ENCODE results near the gene SLAIN2.
"Not testable (repeated sequence)": the region's sequence is repeated elsewhere in the genome, so short reads cannot be mapped to it uniquely, and the experiment has no call there.

SLAIN2 gene

DNA sequence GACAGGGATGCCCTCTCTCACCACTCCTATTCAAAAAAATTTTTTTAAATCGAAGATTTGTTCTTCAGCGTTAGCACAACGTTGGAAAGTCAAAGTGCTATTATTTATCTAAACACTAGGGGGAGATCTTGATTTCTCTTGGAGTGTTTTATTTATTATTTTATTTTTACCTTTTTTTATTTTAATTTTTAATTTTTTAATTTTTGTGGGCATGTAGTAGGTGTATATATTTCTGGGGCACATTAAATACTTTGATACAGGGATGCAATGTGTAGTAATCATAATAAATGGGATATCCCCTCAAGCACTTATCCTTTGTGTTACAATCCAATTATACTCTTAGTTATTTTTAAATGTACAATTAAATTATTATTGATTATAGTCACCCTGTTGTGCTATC is 104.4 kb downstream of the SLAIN2 start:
- no peak for DNase-seq

DNA sequence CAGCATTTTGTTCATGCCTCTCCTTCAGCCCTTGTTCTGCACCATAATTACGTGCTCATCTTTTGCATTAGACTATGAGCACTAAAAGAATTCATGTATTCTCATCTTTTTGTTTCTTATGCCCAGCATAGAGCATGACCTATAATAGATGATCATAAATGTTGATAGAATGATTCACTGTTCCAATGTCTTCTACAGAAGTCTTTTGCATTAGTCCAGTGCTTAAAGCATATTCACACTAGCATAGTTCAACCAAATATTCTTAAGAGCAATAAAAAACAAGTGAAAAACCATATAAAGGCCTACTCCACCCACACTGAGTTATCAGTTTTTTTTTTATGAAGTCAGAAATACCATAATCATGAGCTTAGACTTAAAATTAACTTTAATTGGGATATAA is 105.3 kb downstream of the SLAIN2 start:
- DNase-seq, result no peak

DNA sequence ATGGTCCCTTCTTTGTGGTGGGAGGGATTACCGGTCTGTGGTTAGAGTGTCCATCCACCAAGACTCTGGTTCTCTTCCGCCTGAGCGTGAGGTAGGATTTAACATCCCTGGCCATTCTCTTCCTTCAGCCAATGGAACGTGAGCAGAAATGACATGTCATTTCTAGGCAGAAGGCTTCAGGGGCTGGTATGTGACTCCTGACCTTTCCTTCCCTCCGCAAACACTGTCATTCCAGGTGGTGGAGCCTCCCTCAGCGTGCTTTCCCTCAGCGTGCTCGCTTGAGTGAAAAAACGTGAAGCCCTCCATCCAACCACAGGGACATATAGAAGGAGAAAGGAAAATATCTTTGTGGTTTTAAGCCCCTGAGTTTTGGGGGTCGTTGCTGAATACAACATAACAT is 107.8 kb downstream of the SLAIN2 start:
- no peak for DNase-seq

DNA sequence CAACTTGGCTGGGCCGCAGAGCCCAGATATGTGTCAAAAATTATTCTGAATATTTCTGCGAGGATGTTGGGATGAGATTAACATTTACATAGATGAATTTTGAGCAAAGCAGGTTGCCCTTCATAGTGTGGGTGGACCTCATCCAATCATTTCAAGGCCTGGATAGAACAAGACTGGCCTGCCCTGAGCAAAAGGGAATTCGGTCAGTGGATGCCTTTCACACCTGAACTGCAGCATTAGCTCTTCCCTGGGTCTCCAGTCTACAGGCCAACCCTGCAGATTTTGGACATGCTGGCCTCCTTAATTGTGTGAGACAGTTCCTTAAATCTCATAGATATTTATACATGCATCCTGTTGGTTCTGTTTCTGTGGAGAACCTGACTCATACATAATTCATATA is 109.4 kb downstream of the SLAIN2 start:
- DNase-seq, result no peak

DNA sequence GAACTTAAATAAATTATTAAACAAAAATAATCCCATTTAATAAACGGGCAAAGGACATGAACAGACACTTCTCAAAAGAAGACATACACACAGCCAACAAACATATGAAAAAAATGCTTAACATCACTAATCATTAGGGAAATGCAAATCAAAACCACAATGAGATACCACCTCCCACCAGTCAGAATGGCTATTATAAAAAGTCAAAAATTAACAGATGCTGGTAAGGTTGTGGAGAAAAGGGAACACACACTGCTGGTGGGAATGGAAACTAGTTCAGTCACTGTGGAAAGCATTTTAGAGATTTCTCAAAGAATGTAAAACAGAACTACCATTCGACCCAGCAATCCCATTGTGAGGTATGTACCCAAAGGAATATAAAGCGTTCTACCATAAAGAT is 110.3 kb downstream of the SLAIN2 start:
- DNase-seq, result not testable (repeated sequence)

DNA sequence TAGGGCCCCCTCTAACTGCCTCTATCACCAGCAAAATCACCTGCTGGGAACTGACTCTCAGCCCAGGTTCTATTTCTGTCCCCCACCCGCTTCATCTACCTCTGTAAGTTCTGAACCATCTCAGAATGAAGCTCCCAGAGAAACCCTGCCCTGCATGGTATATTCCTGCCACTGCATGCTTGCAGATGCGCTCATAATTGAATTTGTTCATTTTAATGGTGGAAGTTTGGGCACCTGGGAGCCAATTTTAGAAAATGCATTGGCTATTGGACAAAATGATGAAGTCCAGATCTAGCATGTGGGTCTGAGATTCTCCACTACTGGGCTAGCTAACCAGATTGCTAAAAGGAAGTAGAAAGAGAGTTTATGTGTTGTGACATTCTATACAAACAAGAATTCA is 113.3 kb downstream of the SLAIN2 start:
- no peak for DNase-seq

DNA sequence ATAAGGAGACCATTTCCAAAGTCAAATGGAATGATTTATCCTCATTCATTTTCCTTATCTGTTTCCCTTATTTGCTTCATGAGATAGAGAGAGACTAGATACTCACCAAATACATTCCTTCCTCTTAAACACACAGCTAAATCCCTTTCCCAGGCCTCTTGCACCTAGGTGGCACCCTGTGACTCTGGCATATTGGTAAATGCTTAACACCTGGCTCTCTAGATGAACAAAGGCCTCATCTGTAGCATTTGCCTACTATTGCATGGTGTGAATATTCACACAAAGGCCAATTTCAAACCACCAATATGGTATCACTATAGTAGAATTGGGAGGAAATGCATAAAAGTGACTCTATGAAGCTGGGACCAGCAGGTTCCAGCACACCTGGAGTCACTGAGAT is 119.7 kb downstream of the SLAIN2 start:
- no peak for DNase-seq

DNA sequence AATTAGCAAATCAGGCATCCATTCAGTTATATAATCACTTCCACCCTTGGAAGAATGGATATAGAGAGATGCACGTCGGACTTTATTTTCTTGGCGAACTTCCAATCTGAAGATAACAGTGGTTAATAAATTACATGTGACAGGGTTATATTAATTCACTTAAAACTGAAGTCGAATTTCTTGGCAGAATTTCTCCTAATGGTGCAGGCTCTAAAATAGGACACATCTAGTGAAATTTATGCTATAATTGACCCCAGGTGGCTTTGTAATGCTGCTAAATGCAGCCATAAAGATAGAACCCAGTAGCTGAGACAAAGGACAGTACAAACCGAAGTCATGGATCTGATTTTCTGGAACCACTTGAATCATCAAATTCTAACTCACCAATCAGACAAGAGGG is 121.0 kb downstream of the SLAIN2 start:
- DNase-seq, result no peak

DNA sequence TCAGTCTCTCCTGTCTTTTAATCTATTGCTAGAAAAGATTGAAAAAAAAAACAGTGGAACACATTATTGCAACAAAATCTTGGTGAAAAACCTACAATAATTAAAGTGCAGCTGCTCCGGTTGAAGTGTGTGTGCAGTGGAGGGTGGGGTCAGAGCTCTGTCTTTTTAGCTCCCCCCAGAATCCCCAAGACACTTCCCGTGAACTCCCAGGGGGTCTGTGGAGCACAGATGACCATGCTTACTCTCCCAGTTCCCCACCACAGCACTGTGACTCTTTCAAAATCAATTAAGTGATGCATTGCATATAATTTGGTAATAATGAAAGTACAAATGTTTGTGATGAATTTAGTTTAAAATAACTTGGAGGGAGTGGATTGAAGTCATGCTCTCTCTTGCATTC is 126.1 kb downstream of the SLAIN2 start:
- no peak for DNase-seq

DNA sequence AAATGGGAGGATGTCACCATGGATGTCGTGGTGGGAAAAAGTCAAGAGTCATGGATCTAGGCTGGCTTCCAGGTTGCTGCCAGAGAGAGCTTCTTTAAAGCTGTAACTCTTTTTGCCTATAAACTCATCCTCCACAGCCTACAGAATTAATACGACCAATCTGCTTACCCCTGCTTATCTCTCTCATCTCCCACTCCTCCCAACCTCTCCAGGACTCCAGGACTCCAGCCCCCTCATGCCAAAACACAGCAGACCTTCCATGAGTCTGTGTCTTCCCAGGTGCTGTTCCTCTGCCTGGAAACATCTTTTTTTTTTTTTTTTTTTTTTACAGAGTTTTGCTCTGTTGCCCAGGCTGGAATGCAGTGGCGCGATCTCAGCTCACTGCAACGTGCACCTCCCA is 126.6 kb downstream of the SLAIN2 start:
- DNase-seq, result no peak

DNA sequence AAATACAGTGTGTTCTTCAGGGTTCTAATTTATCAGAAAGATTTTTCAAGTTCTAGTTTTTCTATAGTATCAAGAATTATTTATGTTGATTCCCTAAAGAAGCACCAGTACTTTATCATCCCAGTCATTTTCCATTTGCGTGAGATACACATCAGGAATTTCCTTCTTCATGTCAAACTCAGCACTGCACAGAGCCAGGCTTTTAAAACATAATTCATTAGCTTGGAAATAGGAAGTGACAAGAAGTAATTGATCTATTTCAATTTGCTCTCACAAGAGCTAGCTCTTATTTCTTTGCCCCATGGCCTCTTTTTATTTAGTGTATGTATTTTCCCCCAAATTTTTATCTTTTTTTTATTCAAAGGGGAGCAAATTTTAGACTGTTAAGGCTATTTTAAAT is 128.8 kb downstream of the SLAIN2 start:
- no peak for DNase-seq

DNA sequence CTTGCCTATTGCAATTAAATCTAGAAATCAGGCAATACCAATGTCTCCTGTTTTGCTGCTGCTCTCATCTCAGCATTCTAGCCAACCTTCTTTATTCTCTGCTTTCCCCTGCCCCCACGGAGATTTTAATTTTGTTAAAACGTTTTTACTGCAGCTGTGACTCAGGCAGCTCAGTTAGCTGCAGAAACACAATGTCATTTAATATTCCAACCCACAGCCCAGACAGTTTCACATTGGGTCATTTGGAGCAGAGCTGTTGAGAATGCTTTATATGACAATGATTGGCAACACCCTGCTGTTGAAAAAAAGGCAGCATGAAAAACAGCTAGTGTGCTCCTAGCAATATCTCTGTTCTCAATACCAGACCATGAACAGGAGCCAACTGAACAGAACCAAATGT is 129.2 kb downstream of the SLAIN2 start:
- no peak for DNase-seq

DNA sequence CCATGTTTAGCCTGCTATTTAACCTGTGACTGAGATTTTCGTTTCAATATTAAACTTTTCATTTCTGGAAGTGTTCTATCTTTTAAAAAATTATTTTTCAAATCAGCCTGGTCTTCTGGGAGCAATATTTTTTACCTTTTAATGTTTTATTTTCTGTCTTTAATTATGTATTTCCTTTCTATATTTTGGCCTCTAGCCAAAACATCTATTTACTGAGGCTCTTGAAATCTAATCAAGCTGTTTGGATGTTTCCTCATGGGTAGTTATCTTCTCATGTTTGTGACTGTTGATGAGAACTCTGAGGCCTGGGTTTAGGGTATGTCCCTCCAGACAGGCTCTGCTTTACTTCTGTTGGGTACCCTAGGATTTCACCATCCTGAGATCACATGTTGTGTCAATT is 131.5 kb downstream of the SLAIN2 start:
- DNase-seq, result no peak

DNA sequence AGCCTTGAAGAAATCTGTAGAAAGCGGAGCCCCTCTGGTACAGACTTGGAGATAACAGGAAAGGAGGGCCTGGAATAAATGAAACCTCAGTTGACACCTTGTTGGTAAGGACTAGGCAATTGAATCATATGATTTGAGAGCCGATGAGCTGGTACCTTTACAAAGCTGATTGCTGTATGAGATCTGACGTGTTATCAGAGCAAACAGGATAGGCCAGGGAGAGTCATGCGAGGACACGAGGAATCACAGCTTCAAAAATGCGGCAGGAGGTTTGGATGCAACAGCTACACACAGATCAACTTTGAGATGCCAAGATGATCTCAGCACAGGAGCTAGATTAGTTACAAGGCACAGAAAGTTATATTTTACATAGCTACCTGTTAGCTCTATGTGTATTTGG is 134.4 kb downstream of the SLAIN2 start:
- DNase-seq, result no peak
